Ramos (cell line): Measurements from ENCODE around the gene MEIS1.
"Not testable (repeated sequence)": the region's sequence is repeated elsewhere in the genome, so short reads cannot be mapped to it uniquely, and the experiment has no call there.

Experiments
- in situ Hi-C: fragments of 300-500 bp; cut with MboI; formaldehyde crosslinking; loops from one replicate; pipeline ENCODE4 v1.14.3; 2022; ENCODE audit warnings: low sequenced_read_pairs; ENCODE audit not compliant: unreplicated experiment

Gene MEIS1

DNA sequence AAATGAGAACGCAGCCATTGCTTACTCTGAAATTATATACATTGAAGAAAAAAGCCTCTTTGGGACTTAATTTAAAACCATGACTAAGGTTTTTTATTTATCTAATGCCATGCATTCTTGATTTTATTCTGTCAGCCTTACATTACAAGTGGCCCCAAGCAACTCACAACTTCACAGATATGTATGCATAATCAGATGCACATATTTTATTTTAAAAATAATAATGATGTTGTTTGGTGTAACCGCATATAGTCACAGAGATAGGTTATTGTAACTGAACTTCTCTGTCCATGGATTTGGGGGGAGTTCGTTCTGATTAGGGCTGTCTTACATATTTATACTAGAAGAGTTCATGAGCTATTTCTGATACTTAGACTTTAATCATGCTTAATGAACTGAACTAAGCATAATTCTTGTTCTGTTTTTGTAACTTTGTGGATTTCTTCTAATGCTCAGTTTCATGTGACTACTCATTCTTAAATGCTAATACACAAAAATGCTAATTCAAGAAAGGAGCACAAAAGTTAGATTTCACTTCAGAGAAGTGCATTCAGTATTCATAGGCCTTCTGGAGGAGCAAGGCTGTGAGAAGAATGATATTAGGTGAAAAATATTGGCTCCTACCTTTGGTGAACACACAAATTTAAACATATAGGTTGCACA, 26.2 kb downstream of the MEIS1 start:
- in situ Hi-C loops: no loop called here

DNA sequence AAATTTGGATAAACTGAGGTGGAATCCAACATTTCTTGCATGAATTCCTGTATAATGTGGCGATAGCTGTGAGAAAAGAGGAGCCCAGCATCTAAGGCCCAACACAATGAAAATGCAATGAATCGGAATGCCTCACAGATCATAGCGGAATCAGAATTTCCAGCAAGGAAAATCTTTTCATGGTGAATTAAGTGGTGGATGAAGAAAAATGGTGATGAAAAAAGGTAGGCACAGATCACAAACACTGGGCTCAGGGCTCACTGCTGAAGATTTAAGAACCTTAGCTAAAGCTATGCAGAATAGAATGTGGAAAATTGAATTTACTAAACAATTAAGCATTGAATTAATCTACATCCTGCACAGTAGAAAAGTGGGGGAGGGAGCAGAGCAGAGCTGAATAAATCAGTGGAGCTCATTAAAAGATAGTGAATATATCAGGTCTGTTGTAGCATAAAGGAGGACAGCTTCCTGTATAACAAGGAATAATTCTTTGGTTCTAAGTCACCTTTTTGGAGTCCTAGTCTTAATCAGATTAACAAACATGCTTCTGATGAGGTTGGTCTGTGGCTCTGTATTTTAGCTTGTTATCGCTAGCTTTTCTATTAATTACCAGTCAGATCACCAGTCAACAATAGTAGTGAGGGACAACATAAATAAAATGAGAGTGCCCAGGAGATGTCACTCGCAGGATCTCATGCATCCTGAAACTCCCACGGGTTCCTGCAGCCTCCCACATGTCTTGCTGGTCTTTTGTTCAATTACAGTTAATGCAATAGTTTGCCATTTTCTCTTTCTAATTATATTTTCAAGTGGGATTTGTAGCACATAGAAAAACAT, 27.0 kb downstream of the MEIS1 start:
- in situ Hi-C loops: no loop called here

DNA sequence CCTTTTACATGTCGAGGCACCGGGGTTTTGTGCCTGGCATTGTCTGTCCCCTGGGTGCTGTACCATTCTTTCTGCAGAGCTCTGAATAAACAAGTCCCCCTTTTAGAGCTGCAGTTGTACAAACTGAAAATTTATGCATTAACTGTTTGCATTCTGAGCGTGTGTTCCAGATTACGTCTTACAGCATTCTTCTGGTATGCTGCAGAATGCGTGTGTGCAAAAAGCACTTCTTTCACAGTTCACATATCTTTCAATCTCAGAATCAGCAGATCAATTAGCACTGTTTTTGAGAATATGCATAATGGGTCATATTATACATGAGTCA, 27.5 kb downstream of the MEIS1 start:
- in situ Hi-C loops: no loop called here

DNA sequence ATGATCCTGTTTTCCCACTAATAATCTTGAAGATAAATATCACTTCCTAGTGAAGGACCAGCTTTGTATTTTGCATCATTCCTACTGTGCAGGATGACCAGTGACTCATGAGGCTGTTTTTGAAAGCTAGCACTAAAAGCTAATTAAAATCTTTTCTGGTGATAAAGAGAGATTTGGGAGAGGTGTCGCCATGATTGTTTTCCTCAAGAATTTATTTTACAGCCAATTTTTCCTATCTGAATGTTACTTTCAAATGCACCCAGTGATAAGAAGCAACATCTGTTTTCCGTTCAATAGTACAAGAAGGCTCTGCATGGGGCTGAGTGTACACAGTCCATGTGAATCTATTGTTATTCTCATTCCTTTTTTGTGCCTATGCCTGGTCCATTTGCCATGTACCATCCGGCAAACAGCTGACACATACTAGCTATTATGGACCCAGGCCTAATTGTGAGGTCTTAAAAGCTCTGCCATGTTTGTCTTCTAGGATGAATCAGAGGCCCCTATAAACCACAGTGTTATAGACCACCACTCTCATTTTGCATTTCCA, 28.4 kb downstream of the MEIS1 start:
- in situ Hi-C loops: no loop called here

DNA sequence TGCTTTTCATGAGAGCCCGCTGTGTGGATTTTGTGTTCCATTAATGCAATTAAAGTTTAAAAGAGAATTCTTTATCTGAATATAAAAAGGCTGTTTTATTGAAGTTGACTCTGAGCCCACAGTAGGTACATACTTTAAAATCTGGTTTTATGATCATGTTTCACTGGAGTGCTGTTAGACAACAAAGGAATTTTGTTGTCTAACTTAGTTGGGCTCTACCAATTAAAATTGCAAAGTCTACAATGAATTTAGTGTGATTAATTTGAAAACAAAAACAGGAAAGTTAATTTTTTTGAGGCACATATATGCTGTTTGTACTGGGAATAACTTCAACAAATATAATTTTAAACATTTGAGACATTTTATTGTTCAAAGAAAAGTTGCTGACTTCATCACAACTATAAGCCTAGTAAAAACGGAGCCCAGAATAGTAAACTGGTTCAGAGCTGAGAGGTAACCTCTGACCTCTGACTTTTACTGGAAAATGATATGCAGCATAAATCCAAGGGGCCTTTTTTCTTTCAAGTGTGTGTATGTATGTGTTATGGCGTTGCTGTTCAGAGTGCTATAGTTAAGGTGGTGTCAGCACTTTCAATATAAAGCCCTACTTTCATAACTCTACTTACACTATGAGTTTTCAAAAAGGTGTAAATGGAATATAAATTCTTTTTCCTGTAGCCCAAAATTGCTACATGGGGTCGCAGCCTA, 30.2 kb downstream of the MEIS1 start:
- in situ Hi-C loops: no loop called here

DNA sequence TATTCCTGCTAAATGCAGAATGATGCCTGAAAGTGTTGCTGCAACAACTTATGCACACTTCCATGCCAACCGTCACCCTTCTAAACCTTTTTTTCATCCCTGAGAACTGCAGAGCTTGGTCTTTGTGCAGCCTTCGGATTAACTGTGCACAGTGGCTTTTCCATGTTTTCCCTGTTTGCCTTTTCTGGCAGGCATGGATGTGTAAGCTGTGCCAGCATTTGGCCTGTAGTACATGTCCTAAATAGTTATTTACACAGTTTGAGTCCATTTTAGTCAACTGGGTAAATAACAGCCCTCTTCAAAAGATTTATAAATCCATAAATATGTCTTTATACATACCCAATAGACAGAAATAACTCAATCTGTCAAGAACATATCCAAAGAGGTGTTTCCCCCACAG, 31.5 kb downstream of the MEIS1 start:
- in situ Hi-C loops: no loop called here

DNA sequence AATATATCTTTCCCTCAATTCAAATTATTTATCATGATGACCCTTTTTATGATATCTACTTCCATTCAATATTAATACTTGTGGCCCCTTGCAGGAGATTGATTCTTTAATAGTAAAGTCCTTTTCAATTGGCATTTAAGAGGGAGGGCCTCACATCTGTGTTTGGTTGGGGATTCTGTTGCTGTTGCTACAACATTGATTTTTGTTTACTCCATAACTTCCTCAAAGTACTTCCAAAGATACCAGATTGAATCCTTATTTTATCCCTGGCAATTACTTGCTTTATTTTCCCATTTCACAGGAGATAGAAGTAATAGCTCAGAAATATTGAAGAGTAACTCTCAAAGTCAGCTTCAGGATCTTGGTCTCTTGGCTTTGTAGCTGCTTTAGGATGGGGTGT, 32.8 kb downstream of the MEIS1 start:
- in situ Hi-C loops: no loop called here

DNA sequence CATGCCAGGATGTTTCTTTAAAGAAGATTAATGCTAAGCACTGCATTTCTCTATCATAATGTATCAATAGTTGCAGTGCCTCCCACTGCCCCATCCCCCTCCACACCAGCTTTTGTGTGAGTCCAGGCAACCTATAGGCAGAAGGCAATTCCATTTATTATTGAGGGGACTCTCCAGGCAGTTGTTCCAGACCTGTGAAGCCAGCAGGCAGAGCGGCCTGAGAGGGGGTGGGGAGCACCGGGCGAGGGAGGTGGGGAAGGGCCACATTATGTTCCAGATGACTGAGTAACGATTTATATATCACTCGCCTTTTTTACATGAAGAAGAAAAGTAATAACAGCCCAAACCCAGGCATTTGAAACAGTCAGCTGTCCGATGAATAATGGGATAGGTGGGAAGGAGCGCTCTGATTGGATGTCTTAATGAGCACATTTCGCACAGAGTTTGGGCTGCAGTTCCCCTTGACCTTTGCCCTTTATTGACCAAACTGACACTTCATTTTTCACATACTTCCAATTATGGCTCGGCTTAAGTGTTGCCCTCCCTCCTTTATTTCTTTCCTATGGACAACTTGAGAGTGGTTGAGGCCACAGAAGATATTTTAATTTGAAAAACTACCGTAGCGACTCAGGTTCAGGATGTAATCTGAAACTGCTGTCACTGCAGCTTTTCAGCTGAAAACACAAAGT, 34.4 kb downstream of the MEIS1 start:
- in situ Hi-C loops: no loop called here

DNA sequence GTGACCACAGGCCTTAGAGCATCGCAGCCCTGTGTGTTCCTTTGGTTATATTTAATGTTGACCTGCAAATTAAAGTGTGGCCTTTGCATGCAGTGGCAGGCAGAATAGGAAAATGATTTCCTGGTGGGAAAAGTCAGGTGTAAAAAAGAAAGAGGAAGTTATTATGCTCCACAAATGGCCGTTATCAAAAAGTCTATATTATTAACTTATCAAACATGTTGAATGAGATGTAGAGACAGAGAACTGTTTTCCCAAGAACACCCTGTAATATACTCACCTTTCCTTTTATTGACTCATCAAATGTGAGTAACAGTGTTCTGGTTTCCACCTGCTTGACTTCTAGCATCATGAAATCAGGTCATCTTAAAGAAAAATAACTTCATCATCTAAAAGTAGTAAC, 35.3 kb downstream of the MEIS1 start:
- in situ Hi-C loops: no loop called here

DNA sequence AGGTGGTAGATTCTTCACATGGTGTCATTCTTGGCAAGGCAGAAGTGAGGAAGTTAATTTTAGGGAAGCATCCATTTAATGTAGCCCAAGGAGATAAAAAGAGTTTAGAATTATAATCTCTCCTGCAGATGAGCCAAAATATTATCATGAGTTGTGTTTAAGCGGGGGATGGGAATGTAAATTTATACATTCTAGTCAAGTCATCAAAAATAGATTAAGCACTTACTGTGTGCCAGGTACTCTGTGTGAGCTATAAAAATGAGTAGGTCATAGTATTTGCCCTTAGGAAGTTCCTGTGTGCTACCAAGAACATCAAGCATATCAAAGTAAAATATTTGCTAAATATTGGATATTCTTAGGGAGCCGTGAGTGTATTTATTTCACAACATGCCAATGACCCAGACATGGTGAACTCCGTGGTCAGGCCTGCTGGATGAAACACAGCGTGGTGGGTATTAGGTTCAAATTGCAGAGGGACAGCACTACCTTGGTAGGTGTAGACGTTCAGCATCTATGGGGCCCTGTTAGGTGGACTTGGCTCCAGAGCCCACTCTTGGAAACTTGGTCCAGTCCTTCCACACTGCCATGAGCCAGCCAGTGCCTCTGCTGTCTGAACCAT, 37.4 kb downstream of the MEIS1 start:
- in situ Hi-C loops: no loop called here

DNA sequence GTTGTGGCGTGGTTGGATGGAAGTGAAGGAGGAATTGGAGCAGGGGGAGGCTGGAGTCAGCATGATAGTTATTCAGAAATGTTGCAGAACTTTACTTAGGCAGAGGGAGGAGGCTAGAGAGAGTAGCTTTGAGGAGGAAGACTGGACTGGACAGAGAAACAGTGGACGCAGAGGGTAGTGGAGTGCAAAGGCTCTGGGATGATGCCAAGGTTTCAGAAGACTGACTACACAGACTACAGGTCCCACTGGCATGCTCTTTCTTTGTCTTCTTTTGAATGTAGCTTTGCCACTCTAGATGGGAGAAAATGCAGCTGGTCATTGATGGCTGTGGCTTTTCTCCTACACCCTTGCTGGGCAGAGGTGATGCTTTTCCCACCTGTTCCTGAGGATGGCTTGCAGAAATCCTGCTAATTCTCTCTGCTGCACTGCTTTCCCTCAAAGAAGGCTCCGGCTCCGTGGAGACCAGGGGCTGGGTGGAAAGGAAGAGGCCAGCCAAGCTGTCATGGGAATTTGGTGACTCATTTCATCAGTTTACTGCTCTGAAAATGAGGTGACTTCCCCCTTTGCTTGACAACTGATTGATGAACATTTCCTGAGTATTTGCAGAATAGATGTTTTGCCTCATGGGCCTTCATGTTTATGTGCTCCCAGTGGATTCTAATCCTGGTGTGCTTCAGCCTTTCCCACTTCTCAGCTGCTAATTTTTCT, 42.4 kb downstream of the MEIS1 start:
- in situ Hi-C loops: no loop called here

DNA sequence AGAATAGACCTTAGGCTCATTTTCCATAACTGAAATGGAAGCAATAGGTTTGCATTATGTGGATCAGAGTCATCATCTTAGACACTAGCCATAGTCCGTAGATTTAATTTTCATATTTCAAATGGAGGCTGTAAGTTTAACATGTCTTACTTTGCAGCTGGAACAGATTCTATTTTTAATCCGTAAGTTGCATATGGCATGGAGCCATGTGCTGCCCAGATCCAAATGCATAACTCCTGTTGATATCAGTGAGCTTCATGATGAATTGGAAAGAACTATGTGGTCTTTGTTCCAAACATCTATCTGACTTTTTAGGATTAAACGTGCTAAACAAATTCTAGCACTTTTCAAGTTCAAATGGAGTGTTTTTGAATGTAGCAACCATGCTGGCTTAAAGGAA, 43.4 kb downstream of the MEIS1 start:
- in situ Hi-C loops: no loop called here

DNA sequence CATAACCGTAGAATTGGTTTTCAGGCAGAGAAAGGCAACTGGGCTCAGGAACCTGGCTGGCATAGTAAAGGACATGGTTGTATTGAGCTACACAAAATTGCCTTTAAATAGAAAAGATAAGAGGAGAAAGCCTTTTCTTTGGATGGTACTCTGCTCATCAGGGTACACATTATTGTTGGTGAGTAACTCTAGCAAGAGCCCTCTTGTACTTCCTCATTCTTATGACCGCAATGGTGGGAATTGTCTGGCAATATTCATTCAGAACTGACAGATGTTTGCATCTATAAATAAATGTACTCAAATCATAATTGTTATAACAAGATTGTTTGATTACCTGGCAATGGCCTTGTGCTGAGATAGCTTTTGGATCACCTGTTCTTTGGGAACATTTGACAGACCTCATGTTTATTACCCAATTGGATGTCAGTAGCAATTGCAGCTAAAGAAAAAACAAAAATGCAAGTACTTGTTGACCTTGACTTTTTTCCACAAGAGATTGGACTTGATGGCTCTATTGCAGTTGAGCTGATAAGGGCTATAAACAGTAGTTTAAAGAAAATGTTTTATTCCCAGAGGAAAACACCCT, 43.9 kb downstream of the MEIS1 start:
- in situ Hi-C loops: no loop called here

DNA sequence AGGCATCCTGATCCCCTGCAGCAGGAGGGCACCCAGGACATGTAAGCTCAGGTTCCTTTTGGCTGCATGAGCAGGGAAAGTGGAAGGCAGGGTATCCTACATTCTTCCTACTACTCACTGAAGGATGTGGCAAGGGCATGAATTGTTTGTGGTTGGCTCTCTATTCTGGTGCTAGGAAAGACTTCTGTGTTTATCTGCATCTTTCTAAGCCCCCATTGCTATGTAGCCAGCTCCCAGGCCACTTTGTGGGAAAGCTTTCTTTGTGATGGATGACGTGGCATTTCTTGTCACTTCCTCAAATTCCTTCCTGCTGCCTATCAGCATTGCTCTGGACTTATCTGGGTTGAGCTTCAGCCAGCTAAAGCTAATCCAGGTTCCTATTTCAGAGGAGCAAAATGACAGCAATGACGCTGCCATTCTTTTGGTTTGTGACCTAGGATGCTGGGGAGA, 46.2 kb downstream of the MEIS1 start:
- in situ Hi-C loops: no loop called here

DNA sequence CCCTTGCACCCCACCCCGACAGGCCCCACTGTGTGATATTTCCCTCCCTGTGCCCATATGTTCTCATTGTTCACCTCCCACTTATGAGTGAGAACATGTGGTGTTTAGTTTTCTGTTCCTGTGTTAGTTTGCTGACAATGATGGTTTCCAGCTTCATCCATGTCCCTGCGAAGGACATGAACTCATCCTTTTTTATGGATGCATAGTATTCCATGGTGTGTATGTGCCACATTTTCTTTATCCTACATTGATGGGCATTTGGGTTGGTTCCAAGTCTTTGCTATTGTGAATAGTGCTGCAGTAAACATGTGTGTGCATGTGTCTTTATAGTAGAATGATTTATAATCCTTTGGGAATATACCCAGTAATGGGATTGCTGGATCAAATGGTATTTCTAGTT, 50.3 kb downstream of the MEIS1 start:
- in situ Hi-C loops: not testable (repeated sequence)

DNA sequence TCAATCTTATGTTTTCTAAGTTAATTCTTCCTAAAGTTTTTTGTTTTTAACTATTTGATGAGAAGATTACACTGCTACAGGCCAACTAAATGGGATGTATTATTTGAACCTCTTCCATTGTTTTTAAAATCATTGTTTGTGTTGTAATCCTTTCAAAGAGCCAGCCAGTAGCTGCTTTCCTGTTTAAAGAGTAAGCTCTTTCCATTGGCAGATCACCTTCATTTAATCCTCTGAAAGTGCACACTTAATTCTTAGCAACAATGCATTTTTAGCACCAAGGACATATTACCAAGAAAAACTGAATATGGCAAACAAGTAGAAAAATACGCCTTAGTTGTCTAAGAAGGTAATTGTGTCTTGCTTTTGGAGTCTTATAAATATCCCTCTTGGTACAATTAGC, 54.0 kb downstream of the MEIS1 start:
- in situ Hi-C loops: no loop called here

DNA sequence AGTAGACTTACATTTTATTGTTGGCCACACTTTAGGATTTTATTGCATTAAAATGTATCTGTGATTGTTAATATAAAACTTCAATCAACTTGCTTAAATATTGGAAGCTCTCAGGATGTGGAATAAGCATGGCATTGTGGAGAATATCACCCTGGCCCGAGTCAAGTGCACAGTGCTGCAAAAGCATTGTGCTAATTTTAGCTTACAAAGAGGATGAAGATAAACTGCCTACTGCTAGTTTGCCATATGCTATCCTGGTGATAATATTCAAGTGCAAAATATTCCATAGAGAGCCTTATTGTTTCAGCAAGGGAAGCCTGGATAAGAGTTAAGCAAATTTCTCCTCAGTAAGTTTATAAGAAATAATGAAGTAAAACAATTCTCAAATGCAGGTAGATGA, 54.5 kb downstream of the MEIS1 start:
- in situ Hi-C loops: no loop called here

DNA sequence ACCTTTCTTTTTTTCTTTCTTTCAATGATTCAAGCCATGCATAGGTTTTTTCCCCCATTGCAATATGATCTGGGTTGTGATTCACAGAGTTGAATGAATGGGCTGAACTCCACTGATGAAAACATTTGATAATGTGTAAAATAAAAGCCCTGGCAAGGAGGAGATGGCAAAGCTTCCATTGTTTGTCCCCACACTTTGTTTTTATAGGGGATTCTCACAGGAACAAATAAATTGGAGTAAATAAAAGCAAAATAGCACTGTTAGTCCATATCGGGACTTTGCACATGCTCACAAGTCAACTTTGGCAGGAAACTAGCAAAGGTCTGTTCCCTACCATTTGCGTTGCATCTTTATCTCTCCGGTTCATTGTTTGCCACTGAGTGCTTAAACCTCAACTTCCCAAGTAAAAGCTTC, 55.7 kb downstream of the MEIS1 start:
- in situ Hi-C loops: no loop called here

DNA sequence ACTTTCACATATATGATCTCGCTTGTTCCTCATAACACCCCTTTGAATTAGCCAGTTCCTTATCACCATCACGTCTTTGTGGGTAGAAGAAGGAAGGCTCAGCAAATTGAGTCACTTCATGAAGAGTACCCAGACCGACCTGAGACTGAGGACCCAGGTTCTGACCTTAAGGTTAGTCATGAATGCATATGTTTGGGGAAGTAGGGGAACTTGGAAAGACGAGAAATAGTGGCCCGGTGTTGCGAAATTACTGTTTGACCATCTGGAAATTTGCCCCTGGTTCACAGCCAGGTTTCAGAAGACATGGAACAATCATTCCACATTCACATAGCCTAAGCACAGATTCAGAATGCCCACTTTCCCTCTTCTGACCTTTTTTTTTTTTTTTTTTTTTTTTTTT, 59.8 kb downstream of the MEIS1 start:
- in situ Hi-C loops: no loop called here
